ENCODE results near the gene TCFL5.

Gene TCFL5

DNA sequence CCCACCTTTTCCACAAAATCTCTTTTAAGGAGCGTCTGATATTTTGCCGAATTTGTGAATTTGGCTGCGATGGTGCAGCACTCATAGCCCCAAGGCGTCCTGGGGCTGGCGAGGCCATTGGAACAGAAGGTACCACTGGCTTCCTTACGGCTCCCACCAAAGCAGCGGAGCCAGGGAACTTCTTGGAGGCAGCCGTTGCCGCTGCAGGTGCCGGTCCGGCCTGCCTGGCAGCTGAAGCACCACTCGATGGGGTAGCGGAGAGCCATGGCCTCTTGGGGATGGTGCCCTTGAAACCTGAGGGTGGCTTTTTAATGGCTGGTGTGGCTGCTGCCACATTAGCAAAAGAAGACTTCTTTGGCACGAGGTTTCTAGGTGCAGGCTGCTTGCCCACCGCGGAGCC, 34.9 kb upstream of the TCFL5 start:
- no peak for DNase-seq (ENCODE audit: low read depth, low spot score)

DNA sequence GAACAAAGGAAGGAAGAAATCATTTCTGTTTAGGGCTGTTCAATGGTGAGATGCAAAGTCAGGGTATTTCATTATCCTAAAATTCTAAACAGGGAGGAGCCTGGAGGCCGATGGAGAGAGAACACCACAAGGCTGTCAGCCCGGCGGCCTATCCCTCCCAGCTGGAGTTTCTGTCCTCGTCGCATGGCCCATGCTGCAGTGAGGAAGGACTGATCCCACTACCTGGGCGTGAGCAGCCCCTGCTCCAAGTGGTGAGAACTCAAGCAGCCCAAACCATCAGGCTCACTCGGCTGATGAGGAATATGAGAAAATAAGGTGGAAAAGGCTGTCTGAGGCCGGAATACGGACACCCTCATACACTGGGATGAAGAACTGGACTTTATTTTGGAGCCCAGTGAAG, 33.9 kb upstream of the TCFL5 start:
- DNase-seq (ENCODE audit: low read depth, low spot score): no peak

DNA sequence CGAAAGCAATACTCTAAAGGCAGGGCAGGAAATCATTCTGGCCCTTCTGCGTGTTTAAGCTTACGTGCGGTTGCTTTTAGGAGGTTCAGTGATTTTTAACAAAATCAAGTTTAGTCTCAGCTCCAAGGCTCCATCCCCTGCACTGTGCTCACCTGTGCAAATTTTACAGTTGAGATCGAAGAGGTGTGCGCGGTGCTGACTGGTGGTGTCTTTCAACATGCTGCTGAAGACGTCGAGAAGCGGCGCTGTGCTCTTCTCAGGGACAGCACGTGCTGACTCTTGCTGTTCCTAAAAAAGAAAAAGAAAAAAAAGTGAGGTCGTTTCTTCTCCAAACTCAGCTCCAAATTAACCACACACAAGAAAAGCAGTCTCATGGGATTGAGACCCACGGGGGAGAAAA, 32.6 kb upstream of the TCFL5 start:
- DNase-seq (ENCODE audit: low read depth, low spot score): no peak

DNA sequence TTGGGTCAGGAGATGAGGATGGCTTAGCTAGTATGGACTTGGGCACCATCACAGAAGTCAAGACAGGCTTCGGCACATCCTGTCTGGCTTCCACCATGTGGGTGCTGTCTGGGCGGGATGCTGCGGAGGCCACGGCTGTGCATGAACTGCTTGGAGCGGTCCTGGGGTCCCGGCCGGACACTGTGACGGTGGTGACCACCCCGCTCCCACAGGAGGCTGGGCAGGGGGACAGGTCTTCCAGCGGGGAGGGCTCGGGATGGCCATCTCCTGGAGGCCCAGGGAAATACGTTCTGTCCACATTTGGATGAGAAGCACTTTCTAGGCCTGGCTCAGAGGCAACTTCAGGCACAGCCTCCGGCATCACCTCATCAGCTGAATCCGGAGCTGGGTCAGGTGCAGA, 32.1 kb upstream of the TCFL5 start:
- no peak for DNase-seq (ENCODE audit: low read depth, low spot score)

DNA sequence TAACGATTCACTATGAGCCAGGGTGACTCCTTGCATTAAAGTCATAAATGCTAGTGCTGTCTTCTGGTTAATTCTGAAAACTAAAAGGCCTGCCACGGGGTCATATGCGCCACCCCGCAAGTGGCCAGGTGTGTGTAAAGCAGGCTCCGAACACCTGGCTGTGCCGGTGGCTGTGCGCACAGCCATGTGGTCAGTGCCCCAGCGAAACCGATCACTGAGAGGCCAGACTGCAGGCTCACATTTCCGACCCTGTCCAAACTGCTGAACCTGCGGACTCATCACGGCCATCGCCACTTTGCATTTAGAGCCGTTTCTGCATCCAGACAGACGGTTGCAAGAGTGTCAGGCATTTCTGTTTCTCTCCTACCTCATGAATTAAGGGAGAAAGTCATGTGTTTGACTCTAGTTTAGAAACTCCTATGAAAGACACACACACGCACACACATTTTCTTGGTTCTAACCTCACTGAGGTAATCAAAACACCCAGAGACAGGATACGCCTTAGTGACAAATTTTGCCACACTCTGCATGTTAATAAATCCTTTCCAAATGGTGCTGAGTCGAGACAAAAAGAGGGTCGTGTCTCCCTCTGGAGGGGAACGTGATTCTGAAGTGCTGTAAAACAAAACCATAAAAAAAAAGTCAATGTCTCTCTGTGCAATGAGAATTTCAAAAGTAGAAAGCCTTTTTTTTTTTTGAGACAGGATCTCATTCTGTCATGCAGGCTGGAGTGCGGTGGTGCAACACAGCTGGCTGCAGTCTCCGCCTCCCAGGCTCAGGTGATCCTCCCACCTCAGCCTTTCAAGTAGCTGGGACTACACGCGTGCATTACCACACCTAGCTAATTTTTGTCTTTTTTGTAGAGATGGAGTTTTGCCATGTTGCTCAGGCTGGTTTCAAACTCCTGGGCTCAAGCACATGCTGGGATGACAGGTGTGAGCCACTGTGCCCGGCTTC, 31.0 kb upstream of the TCFL5 start:
- no peak for DNase-seq (ENCODE audit: low read depth, low spot score)

DNA sequence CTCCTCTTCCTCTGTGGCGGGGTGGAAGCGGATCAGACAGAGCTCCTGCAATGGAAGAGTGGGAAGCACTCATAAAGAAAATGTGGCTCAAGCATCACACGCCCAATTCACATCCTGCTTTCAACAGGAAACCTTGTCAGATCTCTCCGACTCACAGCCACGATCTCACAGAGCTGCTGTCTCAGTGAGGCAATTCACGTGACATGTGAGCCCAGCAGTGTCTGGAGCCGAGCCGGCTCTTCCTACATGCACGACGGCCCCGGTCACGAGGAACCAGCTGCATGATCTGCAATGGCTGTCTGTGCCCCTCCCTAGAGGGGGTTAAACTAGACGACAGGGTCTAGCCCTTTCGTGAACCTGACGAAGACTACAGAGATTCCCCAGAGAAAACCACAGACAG, 29.5 kb upstream of the TCFL5 start:
- no peak for DNase-seq (ENCODE audit: low read depth, low spot score)

DNA sequence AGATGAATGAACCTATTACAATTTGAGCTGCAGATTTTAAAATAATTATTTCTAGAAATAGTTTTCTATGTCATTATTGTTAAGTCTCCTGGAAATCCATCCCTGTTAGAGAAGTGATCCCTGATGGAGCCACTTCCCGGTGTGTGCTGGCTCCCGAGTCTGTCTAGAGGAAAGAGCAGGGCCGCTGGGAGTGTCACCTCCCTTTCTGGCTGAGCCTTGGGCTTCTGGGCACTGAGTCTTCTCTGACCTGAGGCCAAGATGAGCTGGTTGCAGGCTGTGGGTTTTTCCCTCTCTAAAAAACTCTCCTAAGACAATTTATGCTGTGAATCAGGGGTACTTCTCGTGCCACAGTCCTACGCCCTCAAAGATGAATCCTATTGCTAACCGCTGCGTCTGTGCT, 28.8 kb upstream of the TCFL5 start:
- DNase-seq (ENCODE audit: low read depth, low spot score): no peak

DNA sequence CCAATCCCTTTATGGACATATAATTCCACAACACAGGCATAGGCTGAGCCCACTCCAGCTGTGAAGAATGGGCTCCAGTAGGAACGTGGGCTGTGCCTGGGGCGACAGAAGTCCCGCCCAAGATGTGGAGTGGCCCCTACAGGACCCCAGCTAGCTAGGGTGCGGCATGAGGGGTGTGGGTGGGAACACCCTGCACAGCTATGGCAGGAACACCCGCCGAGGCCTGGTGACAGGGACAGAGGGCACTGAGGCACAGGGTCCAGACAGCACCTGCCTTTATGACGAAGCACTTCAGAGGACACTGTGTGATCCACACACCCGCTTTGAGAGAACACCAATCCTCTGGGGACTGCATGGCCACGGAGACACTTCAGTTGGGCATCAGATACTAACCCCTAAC, 28.2 kb upstream of the TCFL5 start:
- no peak for DNase-seq (ENCODE audit: low read depth, low spot score)

DNA sequence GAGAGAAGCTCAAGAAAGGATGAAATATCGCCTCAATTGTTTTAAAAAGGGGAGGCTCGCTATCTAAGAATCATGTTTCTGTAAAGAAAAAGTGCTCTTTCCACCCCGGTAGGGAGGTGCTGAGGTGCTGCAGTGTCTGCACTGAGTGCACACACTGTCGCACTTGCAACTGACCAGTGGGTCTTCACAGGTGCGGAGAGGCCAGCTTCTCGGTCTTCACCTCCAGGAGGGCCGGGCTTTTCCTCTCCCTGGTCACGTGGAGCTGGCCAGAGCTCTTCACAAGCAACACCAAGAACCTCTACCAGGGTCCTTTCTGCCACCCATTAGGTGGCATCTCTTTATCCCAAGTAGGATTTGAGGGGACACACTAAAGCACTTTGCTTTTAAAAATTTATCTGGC, 27.8 kb upstream of the TCFL5 start:
- DNase-seq (ENCODE audit: low read depth, low spot score): no peak

DNA sequence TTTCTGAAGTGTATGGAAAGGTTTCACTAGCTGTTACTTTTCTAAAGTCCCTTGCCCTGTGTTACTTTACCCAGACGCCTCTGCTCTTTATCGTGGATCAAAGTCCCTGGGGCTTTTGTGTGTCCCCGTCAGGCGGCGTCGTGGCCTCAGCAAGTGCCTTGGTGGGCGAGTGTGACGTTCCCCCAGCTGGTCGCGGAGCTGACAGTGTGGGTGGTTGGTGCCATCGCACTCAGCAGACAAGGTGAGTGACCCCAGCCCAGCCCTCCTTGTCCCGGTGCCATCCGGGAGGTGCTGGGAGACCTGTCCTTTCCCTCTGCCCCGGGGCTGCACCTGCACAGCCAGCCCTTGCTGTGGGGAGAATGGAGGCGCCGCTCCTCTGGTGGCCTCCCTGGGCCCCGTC, 27.3 kb upstream of the TCFL5 start:
- DNase-seq (ENCODE audit: low read depth, low spot score): no peak

DNA sequence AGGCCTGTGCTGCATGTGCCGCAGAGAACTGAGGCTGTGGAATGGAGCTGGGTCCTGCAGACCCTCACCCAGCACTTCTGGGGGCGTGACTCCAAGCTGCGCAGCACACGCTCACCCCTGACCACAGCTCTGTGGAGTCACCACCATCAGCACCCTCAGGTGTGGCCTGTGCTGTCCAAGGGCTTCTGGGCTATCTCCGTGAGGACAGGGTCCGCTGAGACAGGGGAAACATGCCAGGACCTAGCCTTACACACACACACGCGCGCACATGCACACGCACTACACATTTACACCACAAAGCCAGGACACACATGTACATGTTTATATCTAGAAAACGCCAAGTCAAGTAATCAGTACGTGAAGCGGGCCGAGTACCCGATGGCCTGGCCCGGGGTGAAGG, 26.8 kb upstream of the TCFL5 start:
- DNase-seq (ENCODE audit: low read depth, low spot score): no peak

DNA sequence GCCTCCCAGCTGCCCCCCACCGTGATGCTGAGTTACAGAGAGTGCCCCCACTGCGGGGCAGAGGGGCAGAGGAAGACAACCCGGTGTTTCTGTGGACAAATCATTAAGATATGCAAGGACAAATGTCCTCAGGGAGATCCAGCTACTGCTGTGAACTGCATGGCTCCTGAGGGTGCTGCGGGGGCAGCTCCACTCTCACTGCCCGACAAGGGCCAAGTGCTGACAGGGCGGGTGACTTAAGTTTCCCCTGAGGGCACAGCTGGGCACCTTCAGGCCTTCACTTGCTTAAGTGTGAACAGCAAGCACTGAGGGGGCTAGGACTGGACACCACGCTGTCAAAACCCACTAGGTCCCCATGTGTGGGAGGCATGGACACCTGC, 26.2 kb upstream of the TCFL5 start:
- no peak for DNase-seq (ENCODE audit: low read depth, low spot score)

DNA sequence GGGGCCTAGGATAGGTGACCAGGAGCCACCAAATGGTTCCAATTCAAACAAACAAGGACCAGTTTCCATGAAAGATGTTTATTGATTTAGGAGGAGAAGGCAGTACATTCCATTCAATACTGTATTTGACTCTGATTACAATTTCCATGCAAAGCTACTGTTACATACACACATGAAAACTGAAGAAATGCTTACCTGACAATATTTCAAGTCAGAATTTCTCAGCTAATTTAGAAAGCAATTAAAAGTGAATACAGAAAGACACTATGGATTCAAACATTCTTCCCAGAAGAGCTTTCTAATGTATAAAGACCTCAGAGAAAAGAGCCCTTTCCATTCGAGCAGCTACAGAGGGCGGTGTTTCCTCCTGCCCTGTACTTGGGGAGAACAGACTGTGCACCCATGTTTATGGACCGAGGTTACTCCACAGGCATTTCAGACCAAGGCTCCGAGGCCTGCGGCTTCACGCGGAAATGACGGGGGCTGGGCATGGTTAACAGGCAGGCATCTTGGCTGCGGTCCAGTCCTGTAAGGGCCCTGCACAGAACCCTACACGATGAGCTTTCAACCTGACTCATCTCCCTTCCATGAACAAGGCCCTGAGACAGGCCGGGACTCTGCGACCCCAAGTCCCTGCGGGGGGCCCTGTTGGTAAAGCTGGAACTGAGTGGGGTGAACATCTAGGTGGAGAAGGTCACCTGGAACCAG, 25.7 kb upstream of the TCFL5 start:
- DNase-seq (ENCODE audit: low read depth, low spot score): peak; percentile 92

DNA sequence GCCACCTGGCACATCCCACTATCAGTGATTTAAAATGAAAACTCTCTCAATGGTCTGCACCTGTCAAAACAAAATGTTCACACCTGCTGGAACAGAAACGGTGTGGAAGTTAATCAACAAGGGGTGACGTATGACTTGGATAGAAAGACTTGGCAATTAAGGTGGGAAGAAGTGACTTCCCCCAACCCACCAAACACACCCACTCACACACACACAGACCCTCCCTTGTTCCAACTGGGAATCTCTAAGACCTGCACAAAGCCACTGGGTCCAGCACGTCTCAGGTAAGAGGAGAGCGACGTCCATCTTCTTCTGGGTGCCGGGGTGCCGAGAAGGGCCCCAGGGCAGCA, 25.1 kb upstream of the TCFL5 start:
- DNase-seq (ENCODE audit: low read depth, low spot score): no peak

DNA sequence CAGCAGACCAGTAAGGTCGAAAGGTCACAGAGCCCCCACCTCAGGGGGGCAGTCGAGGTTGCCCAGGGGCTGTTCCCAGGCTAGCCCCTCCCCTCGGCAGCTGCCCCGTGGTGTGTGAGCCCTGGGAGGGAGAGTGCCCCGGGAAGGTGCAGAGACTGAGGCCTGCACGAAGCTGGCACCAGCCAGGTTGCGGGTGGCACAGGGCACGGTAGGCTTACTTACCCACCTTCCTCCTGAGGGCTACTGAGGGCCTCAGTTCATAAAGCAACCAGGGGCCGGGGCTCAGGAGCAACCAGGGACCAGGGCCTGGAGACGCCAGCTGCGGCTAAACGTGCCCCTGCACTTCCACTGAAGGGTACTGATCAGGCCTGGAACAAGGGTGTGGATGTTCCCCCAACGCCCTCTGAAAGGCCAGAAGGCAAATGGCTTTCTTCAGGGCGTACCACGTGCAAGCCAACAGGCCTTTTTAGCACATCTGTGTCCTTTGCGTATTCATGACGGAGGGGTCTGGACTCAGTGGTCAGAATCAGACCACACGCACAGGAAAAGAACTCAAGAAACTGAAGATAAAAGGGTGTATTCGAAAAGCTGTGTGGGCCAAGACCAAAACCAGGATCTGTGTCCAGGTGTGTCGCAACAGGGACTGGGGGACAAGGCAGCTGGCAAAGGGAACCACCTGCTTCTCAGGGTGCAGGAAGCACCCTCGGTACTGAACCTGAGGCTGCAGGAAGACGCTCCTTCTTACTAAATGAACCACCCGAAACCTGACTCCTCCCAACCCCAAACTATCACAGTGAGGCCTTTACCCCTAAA, 24.5 kb upstream of the TCFL5 start:
- DNase-seq (ENCODE audit: low read depth, low spot score): no peak

DNA sequence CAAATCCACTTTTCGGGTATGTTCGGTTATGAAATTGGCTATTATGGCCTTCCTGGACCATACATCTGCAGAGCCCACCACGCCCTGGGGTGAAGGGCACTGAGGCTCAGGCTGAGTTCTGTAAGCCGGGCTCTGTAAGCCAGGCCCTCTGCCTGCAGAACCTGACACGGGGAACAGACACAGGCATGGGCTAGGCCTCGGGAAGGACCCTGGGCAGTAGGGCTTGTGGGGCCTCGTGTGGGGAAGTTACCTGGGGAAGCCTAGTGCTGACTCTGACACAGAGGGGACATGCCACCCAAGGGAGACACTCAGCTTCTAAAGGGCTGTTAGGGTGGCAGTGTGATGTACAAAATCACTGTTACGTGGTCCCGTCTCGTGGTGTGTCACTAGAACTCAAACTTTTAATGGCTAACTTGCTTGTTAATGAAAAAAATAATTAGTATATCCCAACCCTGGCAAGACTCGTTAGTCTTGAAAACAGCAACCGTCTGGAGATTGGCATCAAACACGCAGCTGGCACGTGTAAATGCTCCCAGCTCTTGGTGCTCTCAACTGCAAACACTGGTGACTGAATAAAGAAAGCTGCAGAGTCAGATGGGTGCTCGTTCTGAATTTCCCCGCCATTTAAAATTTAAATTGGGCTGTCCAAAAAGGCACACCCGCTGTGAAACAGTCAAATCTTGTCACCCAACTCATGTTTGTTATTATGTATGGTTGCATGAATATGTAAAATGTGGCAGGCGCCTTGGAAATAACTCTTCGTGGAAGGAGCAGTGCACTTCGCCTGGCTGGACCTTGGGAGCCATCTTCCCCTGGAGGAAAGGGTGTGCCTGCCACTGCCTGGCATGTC, 23.6 kb upstream of the TCFL5 start:
- no peak for DNase-seq (ENCODE audit: low read depth, low spot score)

DNA sequence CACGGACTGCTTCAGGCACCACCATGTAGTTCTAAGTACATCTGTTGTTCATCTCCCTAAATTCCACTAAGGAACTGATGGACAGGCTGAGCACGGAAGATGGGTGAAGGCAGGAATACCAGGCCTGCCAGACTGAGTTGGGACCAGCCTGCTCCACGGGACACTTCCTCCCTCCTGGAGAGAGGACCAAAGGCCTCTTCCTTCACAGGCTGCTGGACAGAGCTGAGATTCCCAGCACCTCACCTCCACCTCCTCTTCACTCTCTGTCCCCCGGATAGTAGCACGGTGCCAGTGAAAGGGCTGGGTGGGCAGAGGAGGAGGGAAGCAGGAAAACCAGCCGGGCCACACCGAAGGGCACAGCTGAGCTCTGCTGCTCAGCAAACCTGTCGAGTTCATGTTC, 22.9 kb upstream of the TCFL5 start:
- DNase-seq (ENCODE audit: low read depth, low spot score): no peak

DNA sequence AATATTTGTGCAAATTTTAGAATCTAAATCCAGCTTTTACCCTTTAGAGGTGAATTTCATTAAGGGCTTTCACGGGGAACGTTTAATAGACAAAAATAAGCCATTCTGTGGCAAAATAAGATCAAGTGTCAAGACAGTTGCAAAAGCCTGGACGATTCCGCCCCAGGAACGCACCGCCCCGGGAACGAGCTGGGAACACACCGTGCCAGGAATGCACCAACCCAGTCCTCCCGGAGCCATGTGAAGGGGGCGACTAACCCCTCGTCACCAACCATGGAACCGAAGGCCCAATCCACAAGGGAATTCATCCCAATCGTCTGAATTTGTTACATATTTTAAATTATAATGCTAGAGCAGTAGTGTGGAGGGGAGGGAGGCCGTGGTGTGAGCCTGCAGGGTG, 20.8 kb upstream of the TCFL5 start:
- DNase-seq (ENCODE audit: low read depth, low spot score): no peak

DNA sequence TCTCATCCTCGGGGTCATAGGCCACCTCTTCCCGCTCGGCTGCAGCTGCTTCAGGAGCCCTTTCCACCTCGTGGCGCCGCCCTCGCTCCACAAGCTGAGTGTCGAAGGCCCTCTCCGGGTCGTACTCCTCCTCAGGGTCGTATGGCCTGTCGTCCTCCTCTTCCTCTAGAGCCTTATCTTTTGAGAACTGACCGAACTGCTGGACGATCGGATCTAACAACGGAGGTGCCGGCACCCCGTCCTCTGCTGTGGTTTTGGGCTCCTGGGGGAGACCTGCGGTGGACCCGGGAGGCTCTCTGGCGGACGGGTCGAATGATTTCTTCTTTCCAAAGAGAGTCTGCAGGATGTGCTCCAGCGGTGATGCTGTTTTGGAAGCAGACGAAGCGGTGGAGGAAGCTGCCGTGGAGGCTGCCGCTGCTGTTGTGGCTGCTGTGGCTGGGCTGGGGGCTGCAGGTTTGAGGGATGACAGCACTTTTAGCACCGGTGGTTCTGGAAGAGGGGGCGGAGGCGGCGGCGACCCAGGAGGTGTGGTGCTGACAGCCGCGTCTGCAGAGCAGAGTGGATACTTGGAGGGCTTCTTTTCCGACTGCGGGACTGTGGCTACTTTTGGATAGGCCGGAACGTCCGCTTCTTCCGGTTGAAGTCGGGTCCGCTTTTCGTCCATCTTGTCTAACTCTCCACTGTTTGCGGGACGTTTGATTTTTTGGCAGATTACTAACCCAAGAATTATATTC, 20.2 kb upstream of the TCFL5 start:
- no peak for DNase-seq (ENCODE audit: low read depth, low spot score)

DNA sequence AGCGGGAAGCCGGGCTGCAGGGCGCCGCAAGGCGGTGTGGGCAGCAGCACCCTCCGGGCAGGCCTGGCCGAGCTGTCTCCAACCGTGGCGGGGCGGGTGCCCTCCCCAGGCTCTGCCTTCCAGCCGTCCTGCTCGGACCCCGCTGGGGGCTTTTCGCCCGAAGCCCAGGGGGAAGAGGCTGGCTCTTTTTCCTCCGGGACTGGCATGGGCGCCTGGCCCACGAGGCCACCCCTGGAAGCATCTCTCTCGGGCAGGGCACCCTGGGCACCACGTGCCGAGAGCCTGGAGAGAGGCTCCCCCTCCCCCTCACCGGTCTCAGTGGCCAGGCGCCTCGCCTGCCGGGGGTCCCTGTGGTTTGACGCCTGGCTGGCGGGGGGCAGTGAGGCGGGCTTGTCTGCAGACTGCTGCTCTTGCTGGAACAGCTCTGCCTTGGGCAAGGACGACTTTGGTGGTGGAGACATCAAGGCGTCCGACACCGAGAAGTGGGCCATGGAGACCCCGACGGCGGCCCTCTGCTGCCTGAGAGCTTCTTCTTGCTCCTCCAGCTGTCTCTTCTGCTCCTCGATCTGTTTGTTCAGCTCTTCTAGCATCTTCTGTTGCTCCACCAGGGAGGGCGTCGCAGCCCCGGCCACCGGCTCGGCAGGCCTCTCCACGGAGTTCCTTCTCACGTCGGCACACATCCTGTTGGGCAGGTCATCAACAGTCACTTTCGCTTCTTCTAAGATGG, 19.5 kb upstream of the TCFL5 start:
- no peak for DNase-seq (ENCODE audit: low read depth, low spot score)
